ENCODE results near the gene CDC14B. TPM values are rescaled to one million over a fixed set of nuclear protein-coding genes. Genes with fewer than 3 reads are reported as not detected.
"Not testable (repeated sequence)": the region's sequence is repeated elsewhere in the genome, so short reads cannot be mapped to it uniquely, and the experiment has no call there.

The CDC14B gene
- total RNA-seq, 5 donors from 2014 or later (not counting 1 experiment from before 2014, with no cell fraction given) = 4.8 to 11.9 (median 7.2) TPM

DNA sequence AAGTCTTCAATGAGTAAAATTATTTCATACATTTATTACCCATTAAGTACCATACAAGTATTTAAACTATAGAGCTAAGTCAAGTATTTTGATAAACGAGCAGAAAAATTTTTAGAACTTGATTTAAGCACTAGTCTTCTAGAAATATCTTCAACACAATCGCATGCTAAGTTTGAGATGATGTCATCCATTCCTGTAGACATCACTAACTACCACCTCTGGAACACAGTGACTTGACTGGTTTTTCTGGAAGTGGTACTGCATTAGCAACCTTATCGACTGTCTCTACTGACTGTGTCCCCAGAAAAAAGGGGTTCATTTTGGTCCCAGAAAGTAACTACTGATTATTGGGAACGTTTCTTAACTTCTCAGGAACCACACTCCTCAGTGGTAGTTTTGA lies 69.0 kb downstream of the CDC14B start:
- peaks cover 14% of the 10 kb centered on the region for H3K36me3 Mint-ChIP-seq
- Histone ChIP-seq H3K27ac (ENCODE audit: low read length) (no peak overlapping the region), H3K4me3 (ENCODE audit: control insufficient read depth in 1 of 2, extremely low read depth in 1 of 2, low read length in 1 of 2) (no peak overlapping the region), H3K4me1 (ENCODE audit: control insufficient read depth in 1 of 2, extremely low read depth in 1 of 2, insufficient read depth in 2 of 2, low read length in 2 of 2) (no peaks in the 10 kb centered on the region), H3K36me3 (ENCODE audit: control insufficient read depth in 2 of 2, extremely low read depth in 1 of 2, insufficient read depth in 1 of 2, low read length in 1 of 2) (no peaks in the 10 kb centered on the region), H3K9me3 (no peaks in the 10 kb centered on the region), H3K27me3 (replicated peaks in 1 of 2; ENCODE audit: control insufficient read depth in 2 of 2, extremely low read depth in 1 of 2, insufficient read depth in 2 of 2, low read length in 1 of 2) (no peaks in the 10 kb centered on the region)
- no peak overlapping the region for H3K27ac Mint-ChIP-seq
- DNase-seq (no peak), ATAC-seq (replicated peaks in 1 of 4) (no peak)
- no peaks in the 10 kb centered on the region for H3K9me3 Mint-ChIP-seq
- WGBS (ENCODE audit: insufficient coverage) = no CpG with 5 or more reads among the region's 4 CpGs
- no peaks in the 10 kb centered on the region for H3K27me3 Mint-ChIP-seq
- H3K4me1 Mint-ChIP-seq = peaks cover 0 to 16% (median 3%) of the 10 kb centered on the region in 3 donors
- CTCF ChIA-PET = no interaction called here
- H3K4me3 Mint-ChIP-seq = no peak overlapping the region
- POLR2A ChIA-PET = no interaction called here

DNA sequence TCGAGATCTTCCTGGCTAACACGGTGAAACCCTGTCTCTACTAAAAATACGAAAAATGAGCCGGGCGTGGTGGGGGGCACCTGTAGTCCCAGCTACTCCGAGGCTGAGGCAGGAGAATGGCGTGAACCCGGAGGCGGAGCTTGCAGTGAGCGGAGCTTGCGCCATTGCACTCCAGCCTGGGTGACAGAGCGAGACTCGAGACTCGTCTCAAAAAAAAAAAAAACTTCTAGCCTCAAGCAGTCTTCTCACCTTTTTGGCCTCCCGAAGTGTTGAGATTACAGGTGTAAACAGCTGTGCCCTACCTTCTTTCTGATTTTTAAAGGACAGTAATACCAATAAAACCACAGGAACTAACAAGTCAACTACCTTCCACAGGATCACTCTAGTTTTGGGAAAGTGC lies 76.5 kb downstream of the CDC14B start:
- 87% methylated on average over 12 of the region's 15 CpGs for WGBS (ENCODE audit: insufficient coverage)
- H3K36me3 ChIP-seq (ENCODE audit: control insufficient read depth in 2 of 2, extremely low read depth in 1 of 2, insufficient read depth in 1 of 2, low read length in 1 of 2); POLR2A ChIA-PET; H3K9me3 ChIP-seq; H3K27me3 Mint-ChIP-seq; H3K27me3 ChIP-seq (replicated peaks in 1 of 2; ENCODE audit: control insufficient read depth in 2 of 2, extremely low read depth in 1 of 2, insufficient read depth in 2 of 2, low read length in 1 of 2); H3K4me3 Mint-ChIP-seq; CTCF ChIA-PET; ATAC-seq (replicated peaks in 1 of 4); H3K27ac Mint-ChIP-seq; H3K4me1 ChIP-seq (ENCODE audit: control insufficient read depth in 1 of 2, extremely low read depth in 1 of 2, insufficient read depth in 2 of 2, low read length in 2 of 2); H3K9me3 Mint-ChIP-seq; DNase-seq; H3K4me3 ChIP-seq (ENCODE audit: control insufficient read depth in 1 of 2, extremely low read depth in 1 of 2, low read length in 1 of 2); H3K27ac ChIP-seq (ENCODE audit: low read length); H3K4me1 Mint-ChIP-seq: not testable (repeated sequence)
- H3K36me3 Mint-ChIP-seq = peaks cover 29% of the 10 kb centered on the region

DNA sequence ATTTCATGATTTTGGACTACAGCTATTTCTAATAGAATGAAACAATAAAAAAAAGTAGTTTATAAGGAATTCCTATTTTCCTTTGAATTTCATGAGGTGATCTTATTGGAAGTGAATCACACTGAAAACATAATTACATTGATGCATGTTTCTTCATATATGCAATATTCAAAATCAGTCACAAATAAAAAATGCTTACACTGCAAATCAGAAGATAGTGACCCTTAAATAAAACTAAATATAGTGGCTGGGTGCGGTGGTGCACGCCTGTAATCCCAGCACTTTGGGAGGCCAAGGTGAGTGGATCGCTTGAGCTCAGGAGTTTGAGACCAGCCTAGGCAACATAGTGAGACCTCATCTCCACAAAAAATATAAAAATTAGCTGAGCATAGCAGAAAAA lies 79.5 kb downstream of the CDC14B start:
- no peak overlapping the region for H3K27ac ChIP-seq (ENCODE audit: low read length)
- Mint-ChIP-seq H3K4me3 (no peak overlapping the region), H3K9me3 (no peaks in the 10 kb centered on the region), H3K4me1 (no peaks in the 10 kb centered on the region), H3K27me3 (no peaks in the 10 kb centered on the region), H3K36me3 (peaks cover 34% of the 10 kb centered on the region), H3K27ac (no peak overlapping the region)
- DNase-seq (no peak), ATAC-seq (replicated peaks in 1 of 4) (no peak)
- ChIA-PET POLR2A (no interaction called here), CTCF (interaction anchor here in 1 of 2 donors (0.6 kb wide), 1 partner anchor 23 kb away, joined by 3 read pairs; no protein-coding TSS in a partner anchor)
- no peaks in the 10 kb centered on the region for H3K4me1 ChIP-seq (ENCODE audit: control insufficient read depth in 1 of 2, extremely low read depth in 1 of 2, insufficient read depth in 2 of 2, low read length in 2 of 2)
- WGBS (ENCODE audit: insufficient coverage) = no CpG with 5 or more reads among the region's 3 CpGs
- H3K9me3 ChIP-seq = no peaks in the 10 kb centered on the region
- H3K4me3 ChIP-seq (ENCODE audit: control insufficient read depth in 1 of 2, extremely low read depth in 1 of 2, low read length in 1 of 2) = no peak overlapping the region
- no peaks in the 10 kb centered on the region for H3K27me3 ChIP-seq (replicated peaks in 1 of 2; ENCODE audit: control insufficient read depth in 2 of 2, extremely low read depth in 1 of 2, insufficient read depth in 2 of 2, low read length in 1 of 2)
- peaks cover 0 to 3% of the 10 kb centered on the region in 2 donors for H3K36me3 ChIP-seq (ENCODE audit: control insufficient read depth in 2 of 2, extremely low read depth in 1 of 2, insufficient read depth in 1 of 2, low read length in 1 of 2)

DNA sequence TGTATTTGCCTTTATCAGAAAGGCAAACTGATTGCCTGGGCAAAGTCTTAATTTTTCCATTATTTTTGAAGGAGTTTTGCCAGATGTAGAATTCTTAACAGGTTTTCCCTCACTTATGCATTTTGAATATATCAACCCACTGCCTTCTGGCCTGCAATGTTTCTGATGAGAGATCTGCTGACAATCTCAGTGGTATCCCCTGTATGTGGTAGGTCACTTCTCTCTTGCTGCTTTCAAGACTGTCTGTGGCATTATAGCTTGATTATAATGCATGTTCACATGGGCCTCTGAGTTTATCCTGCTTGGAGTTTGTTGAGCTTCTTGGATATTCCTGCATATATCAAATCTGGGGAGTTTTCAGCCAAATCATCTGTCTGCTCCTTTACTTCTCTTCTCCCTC lies 87.5 kb downstream of the CDC14B start:
- no peak overlapping the region for H3K4me3 ChIP-seq (ENCODE audit: control insufficient read depth in 1 of 2, extremely low read depth in 1 of 2, low read length in 1 of 2)
- H3K27me3 ChIP-seq (replicated peaks in 1 of 2; ENCODE audit: control insufficient read depth in 2 of 2, extremely low read depth in 1 of 2, insufficient read depth in 2 of 2, low read length in 1 of 2) = no peaks in the 10 kb centered on the region
- no peaks in the 10 kb centered on the region for H3K36me3 ChIP-seq (ENCODE audit: control insufficient read depth in 2 of 2, extremely low read depth in 1 of 2, insufficient read depth in 1 of 2, low read length in 1 of 2)
- no peaks in the 10 kb centered on the region for H3K27me3 Mint-ChIP-seq
- no peak overlapping the region for H3K4me3 Mint-ChIP-seq
- ChIA-PET CTCF (interaction anchor here in 1 of 2 donors (0.6 kb wide), 1 partner anchor 109 kb away, joined by 3 read pairs; no protein-coding TSS in a partner anchor), POLR2A (no interaction called here)
- no peaks in the 10 kb centered on the region for H3K4me1 ChIP-seq (ENCODE audit: control insufficient read depth in 1 of 2, extremely low read depth in 1 of 2, insufficient read depth in 2 of 2, low read length in 2 of 2)
- H3K9me3 ChIP-seq = no peaks in the 10 kb centered on the region
- no peak for DNase-seq
- peaks cover 50% of the 10 kb centered on the region for H3K36me3 Mint-ChIP-seq
- H3K4me1 Mint-ChIP-seq = no peaks in the 10 kb centered on the region
- no peak overlapping the region for H3K27ac ChIP-seq (ENCODE audit: low read length)
- peaks cover 0 to 5% (median 0%) of the 10 kb centered on the region in 3 donors for H3K9me3 Mint-ChIP-seq
- ATAC-seq (replicated peaks in 1 of 4) = no peak
- H3K27ac Mint-ChIP-seq = no peak overlapping the region

DNA sequence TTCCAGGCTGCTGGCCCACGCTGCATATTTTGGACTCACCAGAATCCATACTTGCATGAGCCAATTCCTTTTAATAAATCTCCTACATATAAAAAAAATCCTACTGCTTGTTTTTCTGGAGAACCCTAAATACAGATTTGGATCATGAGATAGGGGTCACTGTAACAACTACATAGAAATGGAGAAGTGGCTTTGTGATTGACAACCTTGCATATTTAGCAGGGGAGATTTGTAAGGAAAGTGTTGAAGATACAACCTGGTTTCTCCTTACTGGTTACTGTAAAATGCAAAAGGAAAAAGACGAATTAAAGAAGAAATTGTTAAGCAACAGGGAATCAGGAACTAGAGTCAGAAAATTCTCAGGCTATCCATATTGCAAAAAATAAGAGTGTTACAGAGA lies 94.9 kb downstream of the CDC14B start:
- ChIA-PET POLR2A (no interaction called here), CTCF (no interaction called here)
- no peaks in the 10 kb centered on the region for H3K27me3 ChIP-seq (replicated peaks in 1 of 2; ENCODE audit: control insufficient read depth in 2 of 2, extremely low read depth in 1 of 2, insufficient read depth in 2 of 2, low read length in 1 of 2)
- Mint-ChIP-seq H3K27ac (no peak overlapping the region), H3K4me1 (peaks cover 18 to 23% (median 20%) of the 10 kb centered on the region in 3 donors), H3K4me3 (no peak overlapping the region), H3K9me3 (no peaks in the 10 kb centered on the region), H3K27me3 (no peaks in the 10 kb centered on the region), H3K36me3 (peaks cover 43% of the 10 kb centered on the region)
- DNase-seq = no peak
- no peak overlapping the region for H3K27ac ChIP-seq (ENCODE audit: low read length)
- no peak for ATAC-seq (replicated peaks in 1 of 4)
- H3K4me1 ChIP-seq (ENCODE audit: control insufficient read depth in 1 of 2, extremely low read depth in 1 of 2, insufficient read depth in 2 of 2, low read length in 2 of 2) = peaks cover 0 to 7% of the 10 kb centered on the region in 2 experiments
- H3K4me3 ChIP-seq (ENCODE audit: control insufficient read depth in 1 of 2, extremely low read depth in 1 of 2, low read length in 1 of 2) = no peak overlapping the region
- WGBS (ENCODE audit: insufficient coverage) = 80% methylated on average over 2 of the region's 2 CpGs
- no peaks in the 10 kb centered on the region for H3K36me3 ChIP-seq (ENCODE audit: control insufficient read depth in 2 of 2, extremely low read depth in 1 of 2, insufficient read depth in 1 of 2, low read length in 1 of 2)
- no peaks in the 10 kb centered on the region for H3K9me3 ChIP-seq

DNA sequence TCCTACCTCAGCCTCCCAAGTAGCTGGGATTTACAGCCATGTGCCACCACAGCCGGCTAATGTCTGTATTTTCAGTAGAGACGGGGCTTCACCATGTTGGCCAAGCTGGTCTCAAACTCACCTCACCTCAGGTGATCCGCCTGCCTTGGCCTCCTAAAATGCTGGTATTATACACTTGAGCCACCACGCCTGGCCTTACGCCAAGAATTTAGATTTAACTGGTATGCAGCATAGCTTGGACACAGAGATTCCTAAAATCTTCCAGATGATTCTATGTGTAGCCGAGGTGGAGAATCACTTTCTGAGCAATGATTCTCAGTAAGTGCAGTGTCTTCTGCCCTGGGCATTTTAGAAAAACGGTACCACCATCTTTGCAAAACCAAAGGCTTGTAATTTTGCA lies 95.6 kb downstream of the CDC14B start:
- H3K4me3 ChIP-seq (ENCODE audit: control insufficient read depth in 1 of 2, extremely low read depth in 1 of 2, low read length in 1 of 2) = no peak overlapping the region
- no peaks in the 10 kb centered on the region for H3K9me3 ChIP-seq
- Mint-ChIP-seq H3K27ac (no peak overlapping the region), H3K4me1 (peaks cover 18 to 23% (median 20%) of the 10 kb centered on the region in 3 donors), H3K9me3 (no peaks in the 10 kb centered on the region), H3K4me3 (no peak overlapping the region), H3K36me3 (peaks cover 41% of the 10 kb centered on the region), H3K27me3 (no peaks in the 10 kb centered on the region)
- H3K27ac ChIP-seq (ENCODE audit: low read length) = no peak overlapping the region
- no peaks in the 10 kb centered on the region for H3K36me3 ChIP-seq (ENCODE audit: control insufficient read depth in 2 of 2, extremely low read depth in 1 of 2, insufficient read depth in 1 of 2, low read length in 1 of 2)
- H3K4me1 ChIP-seq (ENCODE audit: control insufficient read depth in 1 of 2, extremely low read depth in 1 of 2, insufficient read depth in 2 of 2, low read length in 2 of 2) = peaks cover 0 to 7% of the 10 kb centered on the region in 2 experiments
- POLR2A ChIA-PET = no interaction called here
- ATAC-seq (replicated peaks in 1 of 4) (no peak), DNase-seq (no peak)
- H3K27me3 ChIP-seq (replicated peaks in 1 of 2; ENCODE audit: control insufficient read depth in 2 of 2, extremely low read depth in 1 of 2, insufficient read depth in 2 of 2, low read length in 1 of 2) = no peaks in the 10 kb centered on the region
- CTCF ChIA-PET = no interaction called here
- 91% methylated on average over 7 of the region's 7 CpGs for WGBS (ENCODE audit: insufficient coverage)

DNA sequence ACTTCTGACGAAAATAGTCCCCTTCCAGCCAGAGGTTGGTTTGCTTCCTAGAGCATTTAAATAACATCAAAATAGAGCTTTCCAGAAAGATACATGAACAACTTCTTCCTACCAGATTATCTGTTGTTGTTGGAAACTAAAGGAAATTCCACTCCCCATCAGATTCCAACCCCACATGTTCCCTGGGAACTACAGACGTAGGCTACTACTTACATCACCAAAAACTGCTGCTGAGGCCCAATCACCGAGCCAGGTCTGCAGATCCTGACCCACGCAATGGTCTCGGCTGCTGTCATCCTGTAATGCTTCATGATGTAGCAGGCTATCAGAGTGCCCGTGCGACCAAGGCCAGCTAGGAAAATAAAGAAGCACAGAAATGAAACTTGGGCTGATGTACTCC lies 96.3 kb downstream of the CDC14B start:
- Mint-ChIP-seq H3K36me3 (peaks cover 41% of the 10 kb centered on the region), H3K4me1 (peaks cover 18 to 23% (median 20%) of the 10 kb centered on the region in 3 donors), H3K4me3 (no peak overlapping the region), H3K9me3 (no peaks in the 10 kb centered on the region), H3K27me3 (no peaks in the 10 kb centered on the region), H3K27ac (no peak overlapping the region)
- ChIA-PET CTCF (no interaction called here), POLR2A (no interaction called here)
- Histone ChIP-seq H3K4me1 (ENCODE audit: control insufficient read depth in 1 of 2, extremely low read depth in 1 of 2, insufficient read depth in 2 of 2, low read length in 2 of 2) (peaks cover 0 to 7% of the 10 kb centered on the region in 2 experiments), H3K36me3 (ENCODE audit: control insufficient read depth in 2 of 2, extremely low read depth in 1 of 2, insufficient read depth in 1 of 2, low read length in 1 of 2) (no peaks in the 10 kb centered on the region), H3K4me3 (ENCODE audit: control insufficient read depth in 1 of 2, extremely low read depth in 1 of 2, low read length in 1 of 2) (no peak overlapping the region), H3K9me3 (no peaks in the 10 kb centered on the region), H3K27me3 (replicated peaks in 1 of 2; ENCODE audit: control insufficient read depth in 2 of 2, extremely low read depth in 1 of 2, insufficient read depth in 2 of 2, low read length in 1 of 2) (no peaks in the 10 kb centered on the region), H3K27ac (ENCODE audit: low read length) (no peak overlapping the region)
- no peak for ATAC-seq (replicated peaks in 1 of 4)
- DNase-seq = no peak
- WGBS (ENCODE audit: insufficient coverage) = 94% methylated on average over 6 of the region's 7 CpGs

Data from T-cell (primary cell).